A549 (cell line): ENCODE measurements around the gene LYZL1. TPM values are rescaled to one million over a fixed set of nuclear protein-coding genes. Genes with fewer than 3 reads are reported as not detected.
A peak's percentile ranks its signal among the peaks of the same experiment; 100 is the strongest.
"Not testable (repeated sequence)": the region's sequence is repeated elsewhere in the genome, so short reads cannot be mapped to it uniquely, and the experiment has no call there.

ENCODE experiments used
- ATAC-seq, 2 experiments: fragments of 200-7000 bp in 1 of 2; fragments of >200 bp in 1 of 2; cut with Nextera tagmentation in 1 of 2; cut with Tn5 transposase in 1 of 2; 3 replicates each; pipeline versions ENCODE4 v1.8.0 to v1.9.1; 2018 to 2020; ENCODE audit warnings: mild to moderate bottlenecking in 1 of 2, moderate library complexity in 1 of 2
- CTCF ChIA-PET: fragments of 300-600 bp; sonication (Branson Sonifier 250); formaldehyde crosslinking; extraction: SDS; loops from one replicate; lab custom pipeline; 2021; ENCODE audit warnings: antibody characterized with exemption, inconsistent platforms; lab: Yijun Ruan, JAX
- POLR2A ChIA-PET: fragments of 350-600 bp; formaldehyde crosslinking; extraction: SDS; loops from one replicate; lab custom pipeline; 2021; ENCODE audit warnings: antibody characterized with exemption, inconsistent platforms; lab: Yijun Ruan, JAX
- DNase-seq, 2 experiments: peaks; one replicate each; pipeline versions ENCODE4 v3.0.0 to v3.0.0-alpha.2; 2011 to 2016; ENCODE audit warnings: low read depth in 1 of 2, low spot score in 1 of 2
- FAIRE-seq: peaks from 2 replicates; lab custom pipeline; 2011; peaks lifted over from hg19 to GRCh38; lab: Jason Lieb, UNC
- H3K27ac ChIP-seq, 2 experiments: fragments of >200 bp; sonication (Bioruptor Twin); formaldehyde crosslinking; 3 replicates each; pipeline ENCODE4 v1.5.1; 2016 to 2017
- H3K4me1 ChIP-seq: fragments of >200 bp; sonication (Bioruptor Twin); formaldehyde crosslinking; 3 replicates; pipeline ENCODE4 v1.6.1; 2016
- H3K4me2 ChIP-seq: fragments of >200 bp; sonication (Bioruptor Twin); formaldehyde crosslinking; 3 replicates; pipeline ENCODE4 v1.6.1; 2016
- H3K4me3 ChIP-seq: fragments of >200 bp; sonication (Bioruptor Twin); formaldehyde crosslinking; 3 replicates; pipeline ENCODE4 v1.5.1; 2016
- H3K9me3 ChIP-seq: fragments of >200 bp; sonication (Bioruptor Twin); formaldehyde crosslinking; 3 replicates; pipeline ENCODE4 v1.6.1; 2016
- BHLHE40 ChIP-seq: IDR thresholded peaks from 2 replicates; pipeline ENCODE4 v1.6.1; 2012; ENCODE audit warnings: low read depth, low read length, inconsistent platforms
- CBX2 ChIP-seq: fragments of 200-600 bp; sonication (generic); IDR thresholded peaks from 2 replicates; pipeline ENCODE4 v1.6.1; 2016; ENCODE audit warnings: low read depth, mild to moderate bottlenecking, borderline replicate concordance
- CHD4 ChIP-seq: fragments of 200-600 bp; sonication (generic); IDR thresholded peaks from 2 replicates; pipeline ENCODE4 v1.6.1; 2016; ENCODE audit warnings: antibody characterized with exemption, mild to moderate bottlenecking, borderline replicate concordance
- CTCF ChIP-seq: fragments of >200 bp; sonication (Bioruptor Twin); formaldehyde crosslinking; IDR thresholded peaks from 3 replicates; pipeline ENCODE4 v1.5.1; 2016
- FOSB ChIP-seq: fragments of 250-450 bp; sonication (Bioruptor Pico); IDR thresholded peaks from 2 replicates; pipeline ENCODE4 v1.5.0; 2020; ENCODE audit warnings: mild to moderate bottlenecking, moderate library complexity
- HES2 ChIP-seq: fragments of >200 bp; sonication (Bioruptor Twin); formaldehyde crosslinking; IDR thresholded peaks from 2 replicates; pipeline ENCODE4 v1.6.1; 2016
- HEYL ChIP-seq: fragments of 250-450 bp; sonication (Bioruptor Pico); IDR thresholded peaks from 2 replicates; pipeline ENCODE4 v1.8.0; 2021; ENCODE audit warnings: mild to moderate bottlenecking, moderate library complexity
- HOXB13 ChIP-seq: fragments of 250-450 bp; sonication (Bioruptor Pico); IDR thresholded peaks from 2 replicates; pipeline ENCODE4 v1.5.0; 2020; ENCODE audit warnings: low read depth, mild to moderate bottlenecking, moderate library complexity
- JUN ChIP-seq, 2 experiments: fragments of >200 bp; sonication (Bioruptor Twin); formaldehyde crosslinking; IDR thresholded peaks; 2 replicates in 1 of 2; 3 replicates in 1 of 2; pipeline ENCODE4 v1.6.1; 2016 to 2017
- MAX ChIP-seq: IDR thresholded peaks from 2 replicates; pipeline ENCODE4 v1.6.1; 2012
- MAZ ChIP-seq: fragments of 150-350 bp; IDR thresholded peaks from 2 replicates; pipeline ENCODE4 v1.6.1; 2014; ENCODE audit warnings: antibody characterized with exemption, low read depth, low read length, borderline replicate concordance
- POLR2A ChIP-seq: IDR thresholded peaks from 2 replicates; pipeline ENCODE4 v1.6.1; 2012; ENCODE audit warnings: mild to moderate bottlenecking, low read length
- RAD21 ChIP-seq, 2 experiments: fragments of >200 bp in 1 of 2; sonication (Bioruptor Twin) in 1 of 2; formaldehyde crosslinking in 1 of 2; IDR thresholded peaks in 1 of 2; conservative IDR thresholded peaks in 1 of 2; 2 replicates in 1 of 2; 3 replicates in 1 of 2; pipeline ENCODE4 v1.6.1; 2012 to 2018; ENCODE audit warnings: inconsistent platforms in 1 of 2
- SMC3 ChIP-seq: fragments of >200 bp; sonication (Bioruptor Twin); formaldehyde crosslinking; IDR thresholded peaks from 3 replicates; pipeline ENCODE4 v1.6.1; 2018; ENCODE audit warnings: inconsistent platforms
- TFCP2L1 ChIP-seq: fragments of 250-450 bp; sonication (Bioruptor Pico); IDR thresholded peaks from 2 replicates; pipeline ENCODE4 v1.5.0; 2021; ENCODE audit warnings: mild to moderate bottlenecking
- USF2 ChIP-seq: fragments of 450-650 bp; IDR thresholded peaks from 2 replicates; pipeline ENCODE4 v1.6.1; 2014; ENCODE audit warnings: antibody characterized with exemption
- WGBS: methylation state at CpG from one replicate; pipeline ENCODE4 v1.1.6; 2017; ENCODE audit errors: missing lambda C conversion rate; 5-methylcytosine and 5-hydroxymethylcytosine counted together
- polyA minus RNA-seq: library from RNA; depleted of rRNA, polyadenylated mRNA; stranded (reverse); fragments of >200 nt; gene quantifications from 2 replicates; pipeline ENCODE4 v1.2.3, GENCODE V29; 2011; rRNA and poly(A)+ RNA removed
- polyA plus RNA-seq, 4 experiments: library from polyadenylated mRNA; depleted of rRNA in 3 of 4; stranded (reverse); fragments of >200 nt; fragmentation: RNase III in 1 of 4; extraction: RNeasy Plus Mini Kit Qiagen cat#74134 plus additional on column Dnase treatment in 1 of 4; gene quantifications; 2 replicates in 3 of 4; 3 replicates in 1 of 4; pipeline ENCODE4 v1.2.3, GENCODE V29; 2011 to 2017

The LYZL1 gene
- polyA plus RNA-seq (2011; rRNA removed): not detected in 2 replicates
- not detected in 2 replicates for polyA plus RNA-seq (2012; cell fraction: cytosol; rRNA removed)
- not detected in 2 replicates for polyA plus RNA-seq (2012; cell fraction: nucleus; rRNA removed)
- polyA plus RNA-seq (2017; fragmentation: RNase III; extraction: RNeasy Plus Mini Kit Qiagen cat#74134 plus additional on column Dnase treatment): not detected in 3 replicates
- not detected in 2 replicates for polyA minus RNA-seq

- ATAC-seq, H3K9me3 ChIP-seq, H3K27ac ChIP-seq, H3K4me2 ChIP-seq, FAIRE-seq, H3K4me1 ChIP-seq, POLR2A ChIA-PET, H3K4me3 ChIP-seq, DNase-seq: not testable (repeated sequence)
- 80% methylated on average over 6 of the region's 6 CpGs for WGBS
- CTCF ChIA-PET: interaction anchor here (1.5 kb wide), 1 partner anchor 16 kb away, joined by 3 read pairs; no protein-coding TSS in a partner anchor
These were observed at the start of gene LYZL1 for GRCh38 chr10:29288906-29289305. Gene LYZL1, plus strand, starts transcription at chr10:29289070. Its CDS starts 2,798 bp downstream, at chr10:29291868.

- POLR2A ChIA-PET: no interaction called here
- no peak for FAIRE-seq
- Histone ChIP-seq H3K27ac (no peak overlapping the region), H3K4me1 (no peaks in the 10 kb centered on the region), H3K9me3 (no peaks in the 10 kb centered on the region), H3K4me2 (no peak overlapping the region), H3K4me3 (no peak overlapping the region)
- ATAC-seq: peak; percentile 80 to 94; a peak in 5 of 6 replicates
- peak; percentile 48 for TF ChIP-seq SMC3
- TF ChIP-seq BHLHE40: no peak
- peak; percentile 60 to 70 for TF ChIP-seq RAD21 (conservative IDR thresholded peaks at IDR 0.05 in 1 of 2, IDR thresholded peaks at IDR 0.05 in 1 of 2)
- TF ChIP-seq JUN (IDR thresholded peaks at IDR 0.05): no peak
- peak; percentile 53 for TF ChIP-seq CTCF
- WGBS: 74% methylated on average over 15 of the region's 15 CpGs
- CTCF ChIA-PET: interaction anchor here (0.6 to 2.4 kb wide), 10 partner anchors 9 to 249 kb away, joined by 3 to 12 read pairs (median 4); no protein-coding TSS in a partner anchor
- DNase-seq: peak; percentile 34 to 47
These were observed 49.0 kb upstream of the LYZL1 start for GRCh38 chr10:29239569-29240472.

- POLR2A ChIA-PET: no interaction called here
- Histone ChIP-seq H3K9me3 (no peaks in the 10 kb centered on the region), H3K4me2 (no peak overlapping the region), H3K4me3 (no peak overlapping the region), H3K27ac (no peak overlapping the region), H3K4me1 (no peaks in the 10 kb centered on the region)
- WGBS: 78% methylated on average over 15 of the region's 15 CpGs
- no peak for FAIRE-seq
- no peak for TF ChIP-seq RAD21 (conservative IDR thresholded peaks at IDR 0.05 in 1 of 2, IDR thresholded peaks at IDR 0.05 in 1 of 2)
- TF ChIP-seq MAX: no peak
- TF ChIP-seq HES2: no peak
- no peak for TF ChIP-seq CBX2
- TF ChIP-seq USF2: no peak
- no peak for TF ChIP-seq SMC3
- TF ChIP-seq HOXB13 (CRISPR knock-in tag): no peak
- TF ChIP-seq HEYL (CRISPR knock-in tag): no peak
- TF ChIP-seq TFCP2L1 (CRISPR knock-in tag): no peak
- TF ChIP-seq POLR2A: no peak
- TF ChIP-seq FOSB (CRISPR knock-in tag): no peak
- TF ChIP-seq MAZ: no peak
- no peak for TF ChIP-seq CHD4
- CTCF ChIA-PET: interaction anchor here (1.2 to 2.4 kb wide), 2 partner anchors 11 to 15 kb away, joined by 3 to 12 read pairs; no protein-coding TSS in a partner anchor
- DNase-seq: no peak
- no peak for ATAC-seq
These were observed 47.7 kb upstream of the LYZL1 start for GRCh38 chr10:29240986-29241660.
